Measurements from ENCODE around the gene LMTK2. TPM values are rescaled to one million over a fixed set of nuclear protein-coding genes. Genes with fewer than 3 reads are reported as not detected.

Gene LMTK2
- total and polyA plus RNA-seq, 2 donors (not counting 1 experiment from before 2014, with no cell fraction given) = 5.2 to 6.9 TPM

- H3K4me1 ChIP-seq (ENCODE audit: control insufficient read depth, extremely low read depth, insufficient read depth, low read length) = no peaks in the 10 kb centered on the region
- no peak overlapping the region for H3K9ac ChIP-seq (ENCODE audit: insufficient read depth, low read length)
- no peak overlapping the region for H3K27ac ChIP-seq (ENCODE audit: insufficient read depth, low read length)
- TF ChIP-seq EZH2 (IDR thresholded peaks at IDR 0.05; ENCODE audit: low read length, missing control alignments) = no peak
- TF ChIP-seq, protein P1, sequence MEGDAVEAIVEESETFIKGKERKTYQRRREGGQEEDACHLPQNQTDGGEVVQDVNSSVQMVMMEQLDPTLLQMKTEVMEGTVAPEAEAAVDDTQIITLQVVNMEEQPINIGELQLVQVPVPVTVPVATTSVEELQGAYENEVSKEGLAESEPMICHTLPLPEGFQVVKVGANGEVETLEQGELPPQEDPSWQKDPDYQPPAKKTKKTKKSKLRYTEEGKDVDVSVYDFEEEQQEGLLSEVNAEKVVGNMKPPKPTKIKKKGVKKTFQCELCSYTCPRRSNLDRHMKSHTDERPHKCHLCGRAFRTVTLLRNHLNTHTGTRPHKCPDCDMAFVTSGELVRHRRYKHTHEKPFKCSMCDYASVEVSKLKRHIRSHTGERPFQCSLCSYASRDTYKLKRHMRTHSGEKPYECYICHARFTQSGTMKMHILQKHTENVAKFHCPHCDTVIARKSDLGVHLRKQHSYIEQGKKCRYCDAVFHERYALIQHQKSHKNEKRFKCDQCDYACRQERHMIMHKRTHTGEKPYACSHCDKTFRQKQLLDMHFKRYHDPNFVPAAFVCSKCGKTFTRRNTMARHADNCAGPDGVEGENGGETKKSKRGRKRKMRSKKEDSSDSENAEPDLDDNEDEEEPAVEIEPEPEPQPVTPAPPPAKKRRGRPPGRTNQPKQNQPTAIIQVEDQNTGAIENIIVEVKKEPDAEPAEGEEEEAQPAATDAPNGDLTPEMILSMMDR (conservative IDR thresholded peaks at IDR 0.05 in 1 of 2, IDR thresholded peaks at IDR 0.05 in 1 of 2; ENCODE audit: low read depth in 1 of 2, low read length in 2 of 2) = no peak
- H3K27me3 ChIP-seq (ENCODE audit: control insufficient read depth, insufficient read depth, low read length) = no peaks in the 10 kb centered on the region
- peaks cover 15% of the 10 kb centered on the region for H3K79me2 ChIP-seq (ENCODE audit: control insufficient read depth, insufficient read depth, low read length)
- no peaks in the 10 kb centered on the region for H3K36me3 ChIP-seq (ENCODE audit: control insufficient read depth, insufficient read depth, low read length)
- no peaks in the 10 kb centered on the region for H4K20me1 ChIP-seq (ENCODE audit: control insufficient read depth, extremely low read depth, insufficient read depth, low read length)
- H3K4me2 ChIP-seq (ENCODE audit: extremely low read depth, insufficient read depth, low read length) = no peak overlapping the region
- DNase-seq (ENCODE audit: low read depth in 2 of 2) = no peak
- H2AFZ ChIP-seq (ENCODE audit: low read length) = no peak overlapping the region
- H3K4me3 ChIP-seq (replicated peaks in 1 of 4; ENCODE audit: control extremely low read depth in 1 of 4, insufficient read depth in 1 of 4, low read depth in 3 of 4, low read length in 4 of 4) = no peak overlapping the region
- no peaks in the 10 kb centered on the region for H3K9me3 ChIP-seq (ENCODE audit: control insufficient read depth, insufficient read depth, low read depth, low read length)
Observed at GRCh38 chr7:98256431-98256830, 149.8 kb downstream of the LMTK2 start.

GRCh38 chr7:98257701-98258100 lies 151.0 kb downstream of the LMTK2 start:
- Histone ChIP-seq H2AFZ (ENCODE audit: low read length) (no peak overlapping the region), H3K4me3 (replicated peaks in 1 of 4; ENCODE audit: control extremely low read depth in 1 of 4, insufficient read depth in 1 of 4, low read depth in 3 of 4, low read length in 4 of 4) (no peak overlapping the region), H3K4me1 (ENCODE audit: control insufficient read depth, extremely low read depth, insufficient read depth, low read length) (no peaks in the 10 kb centered on the region), H4K20me1 (ENCODE audit: control insufficient read depth, extremely low read depth, insufficient read depth, low read length) (no peaks in the 10 kb centered on the region), H3K27ac (ENCODE audit: insufficient read depth, low read length) (no peak overlapping the region), H3K36me3 (ENCODE audit: control insufficient read depth, insufficient read depth, low read length) (no peaks in the 10 kb centered on the region), H3K27me3 (ENCODE audit: control insufficient read depth, insufficient read depth, low read length) (no peaks in the 10 kb centered on the region), H3K9ac (ENCODE audit: insufficient read depth, low read length) (no peak overlapping the region), H3K4me2 (ENCODE audit: extremely low read depth, insufficient read depth, low read length) (no peak overlapping the region), H3K9me3 (ENCODE audit: control insufficient read depth, insufficient read depth, low read depth, low read length) (no peaks in the 10 kb centered on the region), H3K79me2 (ENCODE audit: control insufficient read depth, insufficient read depth, low read length) (peaks cover 7% of the 10 kb centered on the region)
- DNase-seq (ENCODE audit: low read depth in 2 of 2) = no peak
- no peak for TF ChIP-seq EZH2 (IDR thresholded peaks at IDR 0.05; ENCODE audit: low read length, missing control alignments)
- TF ChIP-seq, protein P1 (conservative IDR thresholded peaks at IDR 0.05 in 1 of 2, IDR thresholded peaks at IDR 0.05 in 1 of 2; ENCODE audit: low read depth in 1 of 2, low read length in 2 of 2) = no peak

Other genes with a start within 250 kb of the LMTK2 start
- gene ASNS, start 234.5 kb upstream of the LMTK2 start, total RNA-seq = 72.7 and 116 TPM in 2 replicates
- 26.8 and 37.8 TPM in 2 replicates for gene ASNS, start 234.5 kb upstream of the LMTK2 start, polyA plus RNA-seq
- not detected in 2 replicates for gene OCM2, start 116.7 kb upstream of the LMTK2 start, total RNA-seq
- not detected in 2 replicates for gene OCM2, start 116.7 kb upstream of the LMTK2 start, polyA plus RNA-seq
- gene BHLHA15, start 104.6 kb downstream of the LMTK2 start, total RNA-seq = 0.33 and 0.51 TPM in 2 replicates
- gene BHLHA15, start 104.6 kb downstream of the LMTK2 start, polyA plus RNA-seq = not detected in 2 replicates
- 24.9 and 39.0 TPM in 2 replicates for gene TECPR1, start 145.4 kb downstream of the LMTK2 start, total RNA-seq
- 3.3 and 3.7 TPM in 2 replicates for gene TECPR1, start 145.4 kb downstream of the LMTK2 start, polyA plus RNA-seq
- gene BRI3, start 174.8 kb downstream of the LMTK2 start, total RNA-seq = 77.8 and 104 TPM in 2 replicates
- 164 and 172 TPM in 2 replicates for gene BRI3, start 174.8 kb downstream of the LMTK2 start, polyA plus RNA-seq

Measured in fibroblast of lung (primary cell).